IPS-20b (cell line): ENCODE results near the gene HDAC11.
A peak's percentile ranks its signal among the peaks of the same experiment; 100 is the strongest.

Experiments used
- H3K27ac ChIP-seq: one replicate; pipeline ENCODE4 v1.5.1; 2013; ENCODE audit warnings: low read length
- H3K27me3 ChIP-seq: 2 replicates; pipeline ENCODE4 v1.6.1; 2013; ENCODE audit warnings: mild to moderate bottlenecking, low read length, inconsistent platforms; ENCODE audit not compliant: insufficient read depth
- H3K36me3 ChIP-seq: 2 replicates; pipeline ENCODE4 v1.6.1; 2013; ENCODE audit warnings: low read depth, mild to moderate bottlenecking, inconsistent platforms, low read length, moderate library complexity; ENCODE audit not compliant: insufficient read depth
- H3K4me1 ChIP-seq: 2 replicates; pipeline ENCODE4 v1.6.1; 2013; ENCODE audit warnings: mild to moderate bottlenecking, control low read depth, inconsistent platforms, low read length, moderate library complexity; ENCODE audit not compliant: insufficient read depth
- H3K4me3 ChIP-seq: 2 replicates; pipeline ENCODE4 v1.5.1; 2013; ENCODE audit warnings: mild to moderate bottlenecking, low read length, inconsistent platforms
- H3K9ac ChIP-seq: 2 replicates; pipeline ENCODE4 v1.6.1; 2013; ENCODE audit warnings: low read depth, mild to moderate bottlenecking, inconsistent platforms, low read length, moderate library complexity
- H3K9me3 ChIP-seq: 2 replicates; pipeline ENCODE4 v1.6.1; 2013; ENCODE audit warnings: mild to moderate bottlenecking, low read depth, low read length, inconsistent platforms; ENCODE audit not compliant: insufficient read depth

The HDAC11 gene

DNA sequence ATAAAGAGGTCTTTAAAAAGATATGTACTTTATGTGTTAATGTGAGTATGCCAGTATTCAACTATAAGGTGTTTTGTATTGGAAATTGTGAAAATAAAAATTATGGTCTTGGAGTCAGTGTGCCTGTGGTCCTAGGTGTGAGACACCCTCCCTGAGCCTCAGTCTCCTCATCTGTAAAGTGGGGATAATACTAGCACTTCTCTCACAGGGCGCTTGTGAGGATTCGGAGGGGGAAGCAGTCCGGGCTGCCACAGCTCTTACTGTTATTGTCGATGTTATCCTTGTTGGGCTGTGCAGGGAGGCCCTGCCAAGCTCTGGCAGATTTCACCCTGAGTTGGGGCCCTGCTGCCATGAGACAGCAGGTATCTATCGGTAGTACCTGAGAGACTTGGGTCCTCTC is 42.1 kb downstream of the HDAC11 start:
- H3K9ac ChIP-seq = no peak overlapping the region
- H3K27me3 ChIP-seq = no peaks in the 10 kb centered on the region
- H3K36me3 ChIP-seq = no peaks in the 10 kb centered on the region
- H3K4me1 ChIP-seq = peaks cover 3% of the 10 kb centered on the region; the same call in 1 of the 2 replicates
- no peak overlapping the region for H3K4me3 ChIP-seq
- no peaks in the 10 kb centered on the region; the same call in 1 of the 2 replicates for H3K9me3 ChIP-seq
- H3K27ac ChIP-seq = no peak overlapping the region

DNA sequence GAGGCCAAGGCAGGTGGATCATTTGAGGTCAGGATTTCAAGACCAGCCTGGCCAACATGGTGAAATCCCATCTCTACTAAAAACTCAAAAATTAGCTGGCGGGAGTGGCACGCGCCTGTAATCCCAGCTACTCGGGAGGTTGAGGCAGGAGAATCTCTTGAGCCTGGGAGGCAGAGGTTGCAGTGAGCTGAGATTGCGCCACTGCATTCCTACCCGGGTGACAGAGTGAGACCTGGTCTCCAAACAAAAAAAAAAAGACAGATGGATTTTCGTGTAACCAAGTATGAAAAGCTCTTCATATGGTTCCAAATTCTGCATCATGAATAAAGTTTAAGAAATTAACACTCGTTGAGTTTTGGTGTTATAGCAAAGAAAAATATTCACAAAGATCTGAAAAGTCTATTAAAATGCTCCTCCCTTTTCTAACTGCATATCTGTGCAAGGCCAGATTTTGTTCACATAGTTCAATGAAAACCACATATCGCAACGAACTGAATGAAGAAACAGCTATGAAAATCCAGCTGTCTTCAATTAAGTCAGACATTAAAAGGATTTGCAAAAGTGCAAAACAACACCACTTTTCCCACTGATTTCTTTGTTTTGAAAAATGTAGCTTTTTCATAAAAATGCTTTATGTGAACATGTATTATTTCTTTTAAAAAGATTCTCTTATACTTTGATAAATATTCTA is 45.0 kb downstream of the HDAC11 start:
- H3K27ac ChIP-seq = no peak overlapping the region
- no peaks in the 10 kb centered on the region; the same call in 1 of the 2 replicates for H3K9me3 ChIP-seq
- H3K4me3 ChIP-seq = no peak overlapping the region
- peaks cover 3% of the 10 kb centered on the region; the same call in 1 of the 2 replicates for H3K4me1 ChIP-seq
- no peaks in the 10 kb centered on the region for H3K27me3 ChIP-seq
- H3K9ac ChIP-seq = no peak overlapping the region
- H3K36me3 ChIP-seq = no peaks in the 10 kb centered on the region

DNA sequence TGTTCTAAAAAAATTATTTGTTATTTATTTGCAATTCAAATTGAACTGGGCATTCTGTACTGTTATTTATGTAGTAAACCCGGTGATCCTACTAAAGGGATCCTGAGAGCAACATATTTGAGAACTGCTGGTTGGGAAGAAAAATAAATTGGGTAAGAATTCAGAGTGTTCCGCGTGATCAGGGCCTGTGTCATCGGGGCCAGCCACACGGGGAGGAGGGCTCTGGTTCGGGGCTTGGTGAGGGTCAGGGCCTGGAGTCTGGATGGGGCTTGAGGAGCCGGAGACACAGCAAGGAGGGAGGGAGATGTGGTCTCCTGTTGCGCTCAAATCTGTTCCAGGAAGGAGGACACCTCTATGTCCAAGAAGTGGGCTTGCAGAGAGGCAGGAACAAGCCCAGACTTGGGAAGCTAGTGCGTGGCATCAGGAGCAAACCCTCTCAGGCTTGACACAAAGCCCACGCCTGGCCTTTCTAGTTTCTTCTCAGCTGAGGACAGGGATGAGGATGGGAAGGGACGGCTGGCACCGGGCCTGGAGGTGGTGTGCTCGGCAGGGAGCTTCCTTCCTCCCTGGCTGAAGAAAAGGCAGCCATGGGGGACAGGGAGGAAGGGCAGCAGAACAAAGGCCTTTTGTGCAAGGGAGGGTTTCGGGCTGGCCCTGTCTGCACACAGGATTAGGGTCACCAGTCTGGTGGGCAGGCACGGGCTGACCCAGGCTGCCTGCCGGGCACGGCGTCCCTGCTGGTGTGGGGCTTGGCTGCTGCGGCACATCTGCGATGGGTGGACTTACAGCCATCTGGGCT is 45.9 kb downstream of the HDAC11 start:
- no peaks in the 10 kb centered on the region for H3K36me3 ChIP-seq

DNA sequence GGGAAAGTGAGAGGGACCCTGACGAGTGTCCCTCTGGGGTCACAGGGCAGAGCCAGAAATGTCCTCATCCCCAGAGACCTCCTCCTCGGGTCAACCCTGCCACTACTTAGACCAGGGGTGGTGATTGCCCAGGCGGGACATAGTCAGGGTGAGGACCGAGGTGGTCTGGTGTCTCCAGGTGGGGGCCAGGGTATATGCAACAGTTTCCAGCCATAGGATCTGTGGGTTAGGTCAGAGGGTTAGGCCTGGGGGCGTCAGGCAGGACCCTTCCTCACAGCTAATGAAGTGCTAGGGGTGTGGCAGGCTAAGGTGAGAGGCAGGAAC is 46.5 kb downstream of the HDAC11 start:
- Histone ChIP-seq H3K36me3 (no peaks in the 10 kb centered on the region), H3K4me1 (peaks cover 3% of the 10 kb centered on the region; the same call in 1 of the 2 replicates), H3K27me3 (no peaks in the 10 kb centered on the region), H3K4me3 (no peak overlapping the region), H3K9me3 (no peaks in the 10 kb centered on the region), H3K9ac (no peak overlapping the region), H3K27ac (no peak overlapping the region)

More for the DNA sequence above, 45.9 kb downstream of the HDAC11 start:
- no peak overlapping the region for H3K27ac ChIP-seq
- no peaks in the 10 kb centered on the region; the same call in 1 of the 2 replicates for H3K9me3 ChIP-seq
- no peak overlapping the region for H3K4me3 ChIP-seq
- H3K9ac ChIP-seq = peak overlapping the region; percentile 19; the same call in 1 of the 2 replicates
- no peaks in the 10 kb centered on the region for H3K27me3 ChIP-seq
- H3K4me1 ChIP-seq = peaks cover 3% of the 10 kb centered on the region; the same call in 1 of the 2 replicates

DNA sequence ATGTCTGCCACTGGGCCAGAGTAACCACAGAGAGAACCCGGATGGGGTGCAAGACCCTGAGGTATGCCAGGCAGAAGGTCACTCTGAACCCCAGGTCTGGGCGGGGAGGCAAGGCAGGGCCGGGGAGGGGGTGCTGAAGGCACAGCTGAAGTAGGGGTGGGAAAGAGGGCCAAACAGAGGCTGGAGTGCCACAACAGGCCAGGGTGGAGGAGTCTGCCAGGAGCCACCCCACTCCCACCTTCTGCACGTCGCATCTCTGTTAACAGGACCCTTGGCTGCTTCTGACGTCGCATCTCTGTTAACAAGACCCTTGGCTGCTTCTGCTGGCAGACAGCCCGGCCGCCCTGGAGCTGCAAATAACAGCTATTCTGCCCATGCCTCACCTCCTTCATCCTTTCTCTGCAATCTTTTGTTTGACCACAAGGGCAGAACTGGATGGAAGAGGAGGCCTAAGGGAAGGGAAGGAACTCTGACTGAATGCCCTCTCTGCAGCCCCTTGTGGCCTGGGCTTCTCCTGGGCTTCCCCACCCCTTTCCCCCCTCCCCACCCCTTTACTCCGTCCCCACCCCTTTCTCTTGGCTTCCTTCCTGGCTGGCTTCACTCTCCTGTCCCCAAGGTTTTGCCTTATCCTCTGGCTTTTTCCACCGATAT is 48.2 kb downstream of the HDAC11 start:
- H3K9me3 ChIP-seq = no peaks in the 10 kb centered on the region
- no peaks in the 10 kb centered on the region for H3K27me3 ChIP-seq
- no peak overlapping the region for H3K27ac ChIP-seq
- H3K36me3 ChIP-seq = no peaks in the 10 kb centered on the region
- no peak overlapping the region for H3K9ac ChIP-seq
- H3K4me1 ChIP-seq = peaks cover 3% of the 10 kb centered on the region; the same call in 1 of the 2 replicates
- H3K4me3 ChIP-seq = no peak overlapping the region

DNA sequence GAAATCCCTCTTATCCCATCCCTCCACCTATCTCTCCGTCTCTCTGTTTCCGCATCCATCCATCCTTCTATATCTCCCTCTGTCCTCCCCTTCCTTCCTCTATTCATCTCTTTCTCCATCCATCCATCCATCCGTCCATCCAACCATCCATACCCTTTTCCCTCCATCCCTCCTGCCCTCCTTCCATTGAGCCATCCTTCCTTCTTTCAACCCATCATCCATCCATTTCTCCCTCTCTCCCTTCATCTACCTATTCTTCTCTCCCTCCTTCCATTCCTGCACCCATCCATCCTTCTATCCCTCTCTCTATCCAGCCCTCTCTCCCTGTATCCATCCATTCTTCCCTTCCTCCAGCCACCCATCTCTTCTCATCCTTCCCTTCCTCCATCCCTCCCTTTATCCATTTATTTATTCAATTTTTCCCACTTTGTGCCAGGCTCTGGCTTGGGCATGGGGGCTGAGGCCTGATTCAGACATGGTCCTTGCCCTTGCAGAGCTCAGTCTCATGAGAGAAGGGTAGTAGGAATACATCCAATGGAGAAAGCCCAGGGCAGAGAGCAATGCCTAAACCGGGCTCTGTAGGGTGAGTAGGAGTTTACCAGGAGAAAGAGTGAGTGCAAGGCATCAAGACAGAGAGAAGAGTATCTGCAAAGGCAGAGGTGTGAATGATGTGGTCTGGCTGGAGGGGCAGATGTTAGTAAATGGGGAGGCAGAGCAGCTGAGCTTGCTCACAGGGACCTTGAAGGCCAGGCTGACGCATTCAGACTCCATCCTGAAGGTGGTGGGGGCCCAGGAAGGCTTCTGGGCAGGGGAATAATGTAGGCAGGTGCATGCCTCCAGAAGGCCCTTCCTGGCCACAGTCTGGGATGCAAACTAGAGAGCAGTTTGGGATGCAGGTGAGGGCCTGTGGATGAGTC is 49.3 kb downstream of the HDAC11 start:
- Histone ChIP-seq H3K36me3 (no peaks in the 10 kb centered on the region), H3K27ac (no peak overlapping the region), H3K4me1 (peaks cover 3% of the 10 kb centered on the region; the same call in 1 of the 2 replicates), H3K9ac (no peak overlapping the region), H3K27me3 (no peaks in the 10 kb centered on the region), H3K4me3 (no peak overlapping the region), H3K9me3 (no peaks in the 10 kb centered on the region)

DNA sequence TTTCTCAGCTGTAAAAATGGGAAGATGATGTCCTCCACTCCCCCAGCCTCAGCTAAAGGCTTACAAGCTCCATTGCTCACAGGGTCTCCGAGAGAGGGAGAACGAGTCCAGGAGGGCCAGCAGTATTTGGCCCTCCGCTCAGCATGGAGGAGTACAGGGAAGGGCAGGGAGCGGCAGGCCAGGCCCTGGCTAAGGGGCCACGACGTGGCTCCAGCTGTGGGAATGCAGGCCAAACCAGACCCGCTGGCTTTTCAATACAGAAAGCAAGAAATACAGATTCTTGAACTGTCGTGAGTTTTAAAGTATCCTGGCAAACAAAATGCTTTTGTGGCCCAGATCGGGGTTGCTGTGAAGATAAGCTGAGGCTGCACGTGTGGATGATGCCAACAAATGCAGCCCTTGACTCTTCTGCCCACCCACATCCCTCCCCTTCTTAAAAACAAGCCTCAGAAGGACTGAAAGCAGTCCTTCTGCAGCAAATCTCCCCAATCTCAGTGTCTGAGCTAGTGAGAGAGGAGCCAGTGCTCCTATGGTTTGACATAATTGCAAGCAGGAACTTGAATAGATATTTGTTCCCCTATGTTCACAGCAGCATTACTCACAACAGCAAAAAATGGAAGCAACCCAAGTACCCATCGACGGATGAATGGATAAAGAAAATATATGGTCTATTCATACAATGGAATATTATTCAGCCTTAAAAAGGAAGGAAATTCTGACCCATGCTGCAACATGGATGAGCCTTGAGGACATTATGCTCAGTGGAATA is 50.3 kb downstream of the HDAC11 start:
- Histone ChIP-seq H3K4me1 (peaks cover 3% of the 10 kb centered on the region; the same call in 1 of the 2 replicates), H3K27me3 (no peaks in the 10 kb centered on the region), H3K9me3 (no peaks in the 10 kb centered on the region), H3K36me3 (no peaks in the 10 kb centered on the region), H3K9ac (no peak overlapping the region), H3K4me3 (no peak overlapping the region), H3K27ac (no peak overlapping the region)

DNA sequence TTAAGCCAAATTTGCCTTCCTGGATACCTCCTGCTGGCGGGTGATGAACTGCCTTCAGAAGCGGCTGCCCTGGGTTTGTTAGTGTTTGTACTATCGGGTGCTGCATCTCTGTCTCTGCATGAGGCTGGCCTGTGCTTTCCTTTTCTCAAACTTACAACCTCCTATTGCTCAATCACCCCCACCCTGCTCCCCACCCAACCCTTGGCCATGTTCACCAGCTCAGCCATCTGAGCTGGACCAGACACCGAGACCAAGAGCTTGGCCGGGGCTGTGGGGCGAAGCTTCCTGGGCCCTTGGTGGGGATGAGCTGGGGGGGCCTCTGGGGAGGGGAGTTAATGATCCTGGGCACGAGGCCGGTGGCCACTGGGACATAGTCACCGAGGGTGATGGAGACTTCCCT is 52.0 kb downstream of the HDAC11 start:
- Histone ChIP-seq H3K4me3 (no peak overlapping the region), H3K9ac (no peak overlapping the region), H3K4me1 (no peaks in the 10 kb centered on the region; the same call in 1 of the 2 replicates), H3K36me3 (no peaks in the 10 kb centered on the region), H3K9me3 (no peaks in the 10 kb centered on the region), H3K27ac (no peak overlapping the region), H3K27me3 (no peaks in the 10 kb centered on the region)

DNA sequence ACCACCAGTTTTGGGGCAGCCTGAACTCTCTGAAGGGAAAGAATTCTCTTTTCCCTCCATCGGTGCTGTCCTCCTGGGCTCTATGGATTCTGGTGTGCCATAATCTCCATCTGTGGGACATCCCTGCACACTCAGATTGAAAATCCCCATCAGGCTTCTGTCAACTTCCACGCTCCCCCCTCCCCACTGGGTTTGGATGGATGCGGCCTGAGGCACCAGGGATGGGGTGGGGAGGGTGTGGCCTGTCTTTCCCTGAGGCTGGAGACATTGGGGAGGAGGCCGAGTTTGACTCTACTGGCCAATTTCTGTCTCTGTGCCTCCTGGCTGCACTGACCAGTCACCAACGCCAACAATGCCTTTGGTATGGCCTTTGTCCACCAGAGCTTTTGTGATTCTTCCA is 52.5 kb downstream of the HDAC11 start:
- no peak overlapping the region for H3K9ac ChIP-seq
- no peak overlapping the region for H3K27ac ChIP-seq
- no peaks in the 10 kb centered on the region for H3K36me3 ChIP-seq
- H3K4me1 ChIP-seq = no peaks in the 10 kb centered on the region; the same call in 1 of the 2 replicates
- H3K27me3 ChIP-seq = no peaks in the 10 kb centered on the region
- H3K9me3 ChIP-seq = no peaks in the 10 kb centered on the region
- no peak overlapping the region for H3K4me3 ChIP-seq

DNA sequence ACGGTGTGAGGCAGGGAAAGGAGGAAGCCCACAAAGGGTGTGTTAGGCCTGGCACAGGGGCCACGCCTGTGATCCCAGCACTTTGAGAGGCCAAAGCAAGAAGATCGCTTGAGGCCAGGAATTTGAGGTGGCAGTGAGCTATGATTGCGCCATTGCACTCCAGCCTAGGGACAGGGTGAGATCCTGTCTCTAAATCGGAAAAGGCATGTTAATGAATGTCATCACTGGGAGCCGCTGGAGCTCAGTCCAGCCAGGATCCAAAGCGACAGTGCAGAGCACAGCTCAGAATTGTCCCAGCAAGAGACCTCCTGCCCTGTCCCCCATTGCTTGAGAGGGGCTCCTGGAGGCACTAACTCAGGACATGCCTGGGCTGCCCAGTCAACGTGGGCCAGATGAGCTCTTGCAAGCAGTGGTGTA is 53.8 kb downstream of the HDAC11 start:
- Histone ChIP-seq H3K27ac (no peak overlapping the region), H3K36me3 (no peaks in the 10 kb centered on the region), H3K27me3 (no peaks in the 10 kb centered on the region), H3K9me3 (no peaks in the 10 kb centered on the region), H3K4me3 (no peak overlapping the region), H3K4me1 (no peaks in the 10 kb centered on the region), H3K9ac (no peak overlapping the region)
